Naive thymus-derived CD8-positive, alpha-beta T cell (primary cell): ENCODE data around the gene AGPAT4. TPM values are rescaled to one million over a fixed set of nuclear protein-coding genes. Genes with fewer than 3 reads are reported as not detected.
"Not testable (repeated sequence)": the region's sequence is repeated elsewhere in the genome, so short reads cannot be mapped to it uniquely, and the experiment has no call there.

Experiments used
- ATAC-seq, 2 donors: fragments of 150-1000 bp; cut with Tn5 transposase in 1 of 2; sonication (Bioruptor Pico), chemical (Tn5 transposase) in 1 of 2; 1 replicate in 1 of 2; 2 replicates in 1 of 2; pipeline ENCODE4 v1.10.0; 2021; ENCODE audit warnings: mild to moderate bottlenecking in 2 of 2, moderate library complexity in 2 of 2
- POLR2A ChIA-PET: fragments of 350-600 bp; sonication (Branson Sonifier 250); formaldehyde crosslinking; loops from one replicate; lab custom pipeline; 2021; ENCODE audit warnings: antibody characterized with exemption; lab: Charles Lee
- DNase-seq, 10 donors: peaks; one replicate each; pipeline versions ENCODE4 v3.0.0 to v3.0.0-alpha.2; 2020 to 2022
- H3K27ac Mint-ChIP-seq, 10 donors: one replicate each; pipeline ENCODE4 v1.8.0; 2020 to 2022; ENCODE audit warnings: mild to moderate bottlenecking in 10 of 10, mixed read lengths in 10 of 10, moderate library complexity in 4 of 10, inconsistent platforms in 1 of 10
- H3K27me3 Mint-ChIP-seq, 5 donors: one replicate each; pipeline ENCODE4 v1.8.0; 2021 to 2022; ENCODE audit warnings: mixed read lengths in 5 of 5
- H3K36me3 Mint-ChIP-seq, 3 donors: one replicate each; pipeline ENCODE4 v1.8.0; 2020 to 2022; ENCODE audit warnings: mixed read lengths in 3 of 3, mild to moderate bottlenecking in 2 of 3, inconsistent platforms in 1 of 3
- H3K4me1 Mint-ChIP-seq, 4 donors: one replicate each; pipeline ENCODE4 v1.8.0; 2021 to 2022; ENCODE audit warnings: mixed read lengths in 4 of 4
- H3K4me3 Mint-ChIP-seq, 10 donors: one replicate each; pipeline ENCODE4 v1.8.0; 2020 to 2022; ENCODE audit warnings: mild to moderate bottlenecking in 10 of 10, mixed read lengths in 10 of 10, moderate library complexity in 6 of 10, inconsistent platforms in 1 of 10
- H3K9me3 Mint-ChIP-seq, 9 donors: one replicate each; pipeline ENCODE4 v1.8.0; 2020 to 2022; ENCODE audit warnings: mixed read lengths in 9 of 9, mild to moderate bottlenecking in 3 of 9, inconsistent platforms in 1 of 9, moderate library complexity in 1 of 9
- polyA plus RNA-seq, 3 donors: library from polyadenylated mRNA; unstranded; fragments of 300-500 nt; fragmentation: Illumina TruSeq; gene quantifications; one replicate each; pipeline ENCODE4 v1.2.3, GENCODE V29; 2021
- total RNA-seq, 8 experiments: library from RNA in 2 of 8; stranded (reverse) in 2 of 8; gene quantifications; one replicate each; pipeline ENCODE4 v1.2.3 and lab custom pipeline; 2021 to 2026

AGPAT4 gene
- total and polyA plus RNA-seq, 5 experiments from 2014 or later, result 0.85 to 4.0 (median 2.0) TPM

DNA sequence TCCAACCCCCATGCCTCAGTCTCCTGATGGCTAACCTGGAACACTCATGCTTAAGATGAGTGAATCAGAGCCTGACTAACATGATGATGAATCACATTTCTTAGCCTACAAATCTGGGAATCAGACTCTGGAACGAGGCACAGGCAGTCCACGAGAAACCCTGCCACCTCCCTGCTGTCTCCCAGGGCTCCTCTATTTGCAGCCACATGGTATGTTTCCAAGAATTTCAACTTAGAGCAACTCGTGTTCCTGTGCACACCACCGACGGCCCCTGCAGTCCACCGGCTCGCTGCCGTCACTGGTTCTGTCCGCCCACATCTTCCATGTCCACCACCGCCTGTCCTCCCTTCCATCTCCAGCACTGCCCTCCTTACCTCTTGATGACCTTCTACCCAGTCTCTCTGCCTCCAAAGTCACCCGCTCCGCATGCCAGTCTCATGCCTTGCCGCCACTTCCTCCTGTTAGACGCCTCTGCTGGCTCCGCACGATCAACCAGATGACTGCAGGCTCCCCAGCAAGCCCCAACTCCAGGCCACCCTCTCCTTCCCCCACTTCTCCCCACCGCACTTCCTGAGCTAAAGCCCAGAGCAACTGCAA is 87.6 kb downstream of the AGPAT4 start:
- H3K27me3 Mint-ChIP-seq, result peaks cover 0 to 7% (median 0%) of the 10 kb centered on the region in 5 donors
- no peak for DNase-seq
- peak overlapping the region in 1 of 10 donors; percentile 54 for H3K27ac Mint-ChIP-seq
- ATAC-seq, result no peak
- peaks cover 0 to 20% (median 2%) of the 10 kb centered on the region in 9 donors for H3K9me3 Mint-ChIP-seq
- H3K4me3 Mint-ChIP-seq, result no peak overlapping the region
- POLR2A ChIA-PET, result no interaction called here
- H3K36me3 Mint-ChIP-seq, result peaks cover 3 to 12% (median 5%) of the 10 kb centered on the region in 3 donors
- H3K4me1 Mint-ChIP-seq, result peaks cover 0 to 8% (median 6%) of the 10 kb centered on the region in 4 donors

DNA sequence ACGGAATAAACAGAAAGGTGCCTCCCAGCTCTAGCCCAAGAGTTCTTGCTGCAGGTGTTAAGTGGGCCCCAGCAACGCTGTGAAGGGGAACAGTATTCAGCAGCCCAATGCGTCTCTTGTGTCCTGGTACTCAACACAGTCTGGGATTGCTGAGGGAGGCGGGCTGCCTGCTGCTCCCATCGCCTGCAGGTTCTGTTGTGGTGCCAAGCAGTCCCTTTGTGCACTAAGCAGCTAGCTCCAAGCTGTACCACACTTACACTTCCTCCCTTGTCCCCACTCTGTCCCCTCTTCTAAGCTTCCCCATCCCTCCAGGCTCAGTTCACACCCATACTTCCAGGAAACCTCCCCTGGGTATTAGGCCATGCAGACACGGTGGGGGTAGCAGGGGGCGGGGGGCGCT is 92.7 kb downstream of the AGPAT4 start:
- no peak for DNase-seq
- Mint-ChIP-seq H3K4me3 (no peak overlapping the region), H3K4me1 (no peaks in the 10 kb centered on the region), H3K27ac (no peak overlapping the region), H3K9me3 (peaks cover 0 to 44% (median 29%) of the 10 kb centered on the region in 9 donors), H3K36me3 (peaks cover 4 to 29% (median 18%) of the 10 kb centered on the region in 3 donors), H3K27me3 (peaks cover 0 to 5% (median 0%) of the 10 kb centered on the region in 5 donors)
- no peak for ATAC-seq
- POLR2A ChIA-PET, result no interaction called here

DNA sequence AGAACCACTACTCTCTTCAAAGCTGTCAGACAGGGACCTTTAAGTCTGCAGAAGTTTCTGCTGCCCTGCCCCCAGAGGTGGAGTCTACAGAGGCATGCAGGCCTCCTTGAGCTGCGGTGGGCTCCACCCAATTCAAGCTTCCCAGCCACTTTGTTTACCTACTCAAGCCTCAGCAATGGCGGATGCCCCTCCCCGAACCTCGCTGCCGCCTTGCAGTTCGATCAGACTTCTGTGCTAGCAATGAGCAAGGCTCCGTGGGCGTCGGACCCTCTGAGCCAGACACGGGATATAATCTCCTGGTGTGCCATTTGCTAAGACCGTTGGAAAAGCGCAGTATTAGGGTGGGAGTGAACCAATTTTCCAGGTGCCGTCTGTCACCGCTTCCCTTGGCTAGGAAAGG is 95.7 kb downstream of the AGPAT4 start:
- peaks cover 4 to 28% (median 18%) of the 10 kb centered on the region in 3 donors for H3K36me3 Mint-ChIP-seq
- H3K27me3 Mint-ChIP-seq, POLR2A ChIA-PET, H3K27ac Mint-ChIP-seq, DNase-seq, ATAC-seq, H3K4me1 Mint-ChIP-seq, H3K4me3 Mint-ChIP-seq: not testable (repeated sequence)
- peaks cover 0 to 74% (median 46%) of the 10 kb centered on the region in 9 donors for H3K9me3 Mint-ChIP-seq

DNA sequence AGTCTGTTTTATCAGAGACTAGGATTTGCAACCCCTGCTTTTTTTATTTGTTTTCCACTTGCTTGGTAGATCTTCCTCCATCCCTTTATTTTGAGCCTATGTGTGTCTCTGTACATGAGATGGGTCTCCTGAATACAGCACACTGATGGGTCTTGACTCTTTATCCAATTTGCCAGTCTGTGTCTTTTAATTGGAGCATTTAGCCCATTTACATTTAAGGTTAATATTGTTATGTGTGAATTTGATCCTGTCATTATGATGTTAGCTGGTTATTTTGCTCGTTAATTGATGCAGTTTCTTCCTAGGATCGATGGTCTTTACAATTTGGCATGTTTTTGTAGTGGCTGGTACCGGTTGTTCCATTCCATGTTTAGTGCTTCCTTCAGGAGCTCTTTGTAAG is 97.4 kb downstream of the AGPAT4 start:
- H3K27ac Mint-ChIP-seq, POLR2A ChIA-PET, H3K4me3 Mint-ChIP-seq, H3K27me3 Mint-ChIP-seq, H3K4me1 Mint-ChIP-seq, DNase-seq, ATAC-seq: not testable (repeated sequence)
- peaks cover 4 to 24% (median 22%) of the 10 kb centered on the region in 3 donors for H3K36me3 Mint-ChIP-seq
- H3K9me3 Mint-ChIP-seq, result peaks cover 0 to 76% (median 46%) of the 10 kb centered on the region in 9 donors

DNA sequence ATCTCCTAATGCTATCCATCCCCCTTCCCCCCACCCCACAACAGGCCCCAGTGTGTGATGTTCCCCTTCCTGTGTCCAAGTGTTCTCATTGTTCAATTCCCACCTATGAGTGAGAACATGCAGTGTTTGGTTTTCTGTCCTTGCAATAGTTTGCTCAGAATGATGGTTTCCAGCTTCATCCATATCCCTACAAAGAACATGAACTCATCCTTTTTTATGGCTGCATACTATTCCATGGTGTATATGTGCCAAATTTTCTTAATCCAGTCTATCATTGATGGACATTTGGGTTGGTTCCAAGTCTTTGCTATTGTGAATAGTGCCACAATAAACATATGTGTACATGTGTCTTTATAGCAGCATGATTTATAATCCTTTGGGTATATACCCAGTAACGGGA is 101.1 kb downstream of the AGPAT4 start:
- Mint-ChIP-seq H3K36me3 (peaks cover 2 to 21% (median 9%) of the 10 kb centered on the region in 3 donors), H3K9me3 (peaks cover 0 to 52% (median 27%) of the 10 kb centered on the region in 9 donors), H3K4me1 (peaks cover 0 to 23% (median 0%) of the 10 kb centered on the region in 4 donors)
- H3K27me3 Mint-ChIP-seq, DNase-seq, ATAC-seq, H3K4me3 Mint-ChIP-seq, H3K27ac Mint-ChIP-seq, POLR2A ChIA-PET: not testable (repeated sequence)

DNA sequence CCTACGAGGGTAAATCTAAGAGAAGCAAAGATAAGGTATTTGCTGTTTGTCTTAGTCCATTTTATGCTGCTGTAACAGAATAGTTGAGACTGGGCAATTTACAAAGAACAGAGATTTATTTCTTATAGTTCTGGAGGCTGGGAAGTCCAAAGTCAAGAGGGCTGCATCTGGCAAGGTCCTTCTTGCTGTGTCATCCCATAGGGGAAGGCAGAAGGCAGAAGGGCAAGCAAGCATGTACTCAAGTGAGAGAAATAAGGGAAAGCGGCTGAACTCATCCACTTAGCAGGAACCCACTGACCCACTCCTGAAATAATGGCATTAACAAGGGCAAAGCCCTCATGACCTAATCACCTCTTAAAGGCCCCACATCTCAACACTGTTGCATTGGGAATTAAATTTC is 102.7 kb downstream of the AGPAT4 start:
- ATAC-seq (no peak), DNase-seq (no peak)
- peak overlapping the region in 1 of 10 donors; percentile 14 for H3K27ac Mint-ChIP-seq
- POLR2A ChIA-PET, result no interaction called here
- H3K4me1 Mint-ChIP-seq, result peaks cover 0 to 23% (median 0%) of the 10 kb centered on the region in 4 donors
- no peak overlapping the region for H3K4me3 Mint-ChIP-seq
- H3K27me3 Mint-ChIP-seq, result no peaks in the 10 kb centered on the region
- peaks cover 0 to 13% (median 7%) of the 10 kb centered on the region in 3 donors for H3K36me3 Mint-ChIP-seq
- H3K9me3 Mint-ChIP-seq, result peaks cover 0 to 37% (median 12%) of the 10 kb centered on the region in 9 donors

DNA sequence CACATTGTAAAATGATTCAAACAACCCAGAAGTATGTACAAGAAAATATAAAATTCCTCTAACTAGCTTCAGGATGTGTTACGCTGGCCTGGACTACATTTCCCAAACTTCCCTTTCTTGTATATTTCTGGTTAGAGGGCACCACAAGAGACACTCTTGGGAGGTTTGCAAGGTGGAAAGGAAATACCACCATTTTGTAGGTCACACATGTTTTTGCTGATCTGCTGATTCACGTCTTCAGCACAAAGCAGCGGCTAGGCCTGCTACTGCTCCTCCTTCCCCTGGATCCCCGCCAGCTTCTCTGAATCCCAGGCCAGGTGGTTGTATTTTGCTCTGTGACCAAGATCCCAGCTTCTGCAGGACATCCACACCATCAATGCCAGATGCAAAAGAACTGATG is 104.2 kb downstream of the AGPAT4 start:
- DNase-seq, result no peak
- Mint-ChIP-seq H3K4me1 (peaks cover 0 to 23% (median 0%) of the 10 kb centered on the region in 4 donors), H3K36me3 (peaks cover 9 to 23% (median 16%) of the 10 kb centered on the region in 3 donors), H3K27me3 (no peaks in the 10 kb centered on the region), H3K4me3 (no peak overlapping the region), H3K9me3 (peaks cover 0 to 22% (median 0%) of the 10 kb centered on the region in 9 donors), H3K27ac (no peak overlapping the region)
- no peak for ATAC-seq
- POLR2A ChIA-PET, result no interaction called here

DNA sequence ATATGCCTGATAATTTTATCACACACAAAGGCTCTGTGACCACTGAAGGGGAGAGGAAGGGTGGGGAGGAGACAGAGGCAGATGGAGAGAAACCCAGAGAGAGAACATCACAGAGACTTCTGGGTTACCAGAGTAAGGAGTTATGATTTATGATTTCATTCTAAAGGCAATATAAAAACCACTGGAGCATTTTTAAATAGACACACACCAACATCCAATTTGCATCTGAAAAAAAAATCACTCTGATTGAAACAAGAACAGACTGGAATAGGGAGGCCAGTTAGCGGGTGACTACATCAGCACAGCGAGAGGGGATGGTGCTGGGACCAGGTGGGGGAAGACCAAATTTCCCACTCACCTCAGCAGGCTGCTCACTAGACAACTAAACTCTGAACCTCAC is 104.8 kb downstream of the AGPAT4 start:
- Mint-ChIP-seq H3K4me1 (peaks cover 0 to 23% (median 0%) of the 10 kb centered on the region in 4 donors), H3K4me3 (no peak overlapping the region), H3K36me3 (peaks cover 13 to 23% (median 21%) of the 10 kb centered on the region in 3 donors), H3K27ac (no peak overlapping the region), H3K27me3 (no peaks in the 10 kb centered on the region), H3K9me3 (peaks cover 0 to 15% (median 0%) of the 10 kb centered on the region in 9 donors)
- POLR2A ChIA-PET, result no interaction called here
- DNase-seq (no peak), ATAC-seq (no peak)

DNA sequence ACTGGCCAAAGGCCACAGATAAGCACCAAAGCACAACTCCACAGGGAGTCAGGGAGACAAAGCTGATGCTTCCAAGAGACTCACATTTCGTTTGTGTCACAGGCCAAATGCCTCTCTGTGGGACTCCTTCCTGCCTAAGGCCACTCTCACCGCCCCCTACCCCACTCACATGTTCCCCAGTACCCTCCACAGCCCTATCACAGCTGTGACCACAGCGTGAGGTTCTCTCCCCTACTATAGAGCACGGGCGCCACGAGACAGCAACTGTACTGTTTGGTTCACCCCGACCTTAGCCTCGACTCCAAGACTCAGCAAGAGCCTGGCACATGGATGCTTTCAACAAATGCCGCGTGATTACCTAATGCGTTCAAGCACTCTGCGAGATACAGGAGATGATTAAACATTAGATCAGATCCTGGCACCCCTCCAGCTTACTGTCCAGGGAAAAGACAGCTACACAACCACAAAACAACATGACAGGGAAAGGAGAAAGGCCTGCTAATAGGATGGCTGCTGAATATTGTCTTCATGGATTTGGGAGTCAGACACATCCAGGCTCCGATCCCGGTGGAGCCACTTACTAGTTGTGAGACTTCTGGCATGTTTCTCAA is 105.5 kb downstream of the AGPAT4 start:
- POLR2A ChIA-PET, result no interaction called here
- H3K4me1 Mint-ChIP-seq, result peaks cover 0 to 23% (median 0%) of the 10 kb centered on the region in 4 donors
- H3K27ac Mint-ChIP-seq, result peak overlapping the region in 1 of 10 donors; percentile 21
- no peak for DNase-seq
- ATAC-seq, result no peak
- peaks cover 0 to 9% (median 0%) of the 10 kb centered on the region in 9 donors for H3K9me3 Mint-ChIP-seq
- H3K36me3 Mint-ChIP-seq, result peaks cover 13 to 23% (median 21%) of the 10 kb centered on the region in 3 donors
- no peak overlapping the region for H3K4me3 Mint-ChIP-seq
- no peaks in the 10 kb centered on the region for H3K27me3 Mint-ChIP-seq

DNA sequence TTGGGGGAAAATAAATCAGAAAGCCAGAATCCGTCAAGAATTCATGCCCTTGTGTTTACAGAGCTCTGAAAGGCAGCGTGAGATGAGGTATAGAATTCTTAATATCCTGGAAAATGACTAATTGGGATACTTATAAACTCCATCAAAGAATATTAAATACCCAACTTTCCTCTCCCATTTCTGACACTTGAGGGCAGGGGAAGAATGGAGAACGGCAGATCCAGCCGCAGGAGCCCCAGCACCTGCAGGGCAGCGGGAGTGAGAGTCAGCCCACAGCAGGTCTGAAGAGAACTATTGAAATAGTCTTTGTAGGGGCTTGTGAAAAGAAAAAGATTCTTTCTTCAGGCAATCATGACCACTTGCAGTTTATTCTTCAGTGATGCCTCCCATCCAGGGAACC is 107.2 kb downstream of the AGPAT4 start:
- H3K36me3 Mint-ChIP-seq, result peaks cover 15 to 28% (median 18%) of the 10 kb centered on the region in 3 donors
- H3K27me3 Mint-ChIP-seq, result no peaks in the 10 kb centered on the region
- POLR2A ChIA-PET, result no interaction called here
- DNase-seq, result no peak
- H3K9me3 Mint-ChIP-seq, result peaks cover 0 to 2% (median 0%) of the 10 kb centered on the region in 9 donors
- H3K27ac Mint-ChIP-seq, result no peak overlapping the region
- no peak overlapping the region for H3K4me3 Mint-ChIP-seq
- no peak for ATAC-seq
- H3K4me1 Mint-ChIP-seq, result peaks cover 0 to 23% (median 0%) of the 10 kb centered on the region in 4 donors

DNA sequence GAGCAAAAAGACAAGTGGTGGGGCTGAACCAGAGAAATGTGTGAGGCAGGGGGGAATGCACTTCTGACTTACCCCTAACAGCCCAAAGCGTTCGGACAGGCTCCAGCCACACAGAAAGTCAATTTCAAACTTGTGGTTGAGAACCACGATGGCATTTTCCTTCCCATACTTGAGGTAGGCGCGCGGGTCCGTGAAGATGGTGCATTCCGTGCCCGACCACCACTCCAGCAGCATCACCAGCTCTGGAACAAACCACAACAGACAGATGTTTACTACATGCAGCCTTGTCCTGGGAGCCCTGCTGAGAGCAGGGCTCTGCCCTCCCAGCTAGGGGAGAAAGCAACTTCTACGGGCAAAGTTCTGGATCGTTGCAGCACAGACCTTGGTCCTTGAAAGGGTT is 107.7 kb downstream of the AGPAT4 start:
- POLR2A ChIA-PET, result no interaction called here
- no peak overlapping the region for H3K4me3 Mint-ChIP-seq
- DNase-seq, result no peak
- H3K9me3 Mint-ChIP-seq, result peaks cover 0 to 2% (median 0%) of the 10 kb centered on the region in 9 donors
- H3K27me3 Mint-ChIP-seq, result no peaks in the 10 kb centered on the region
- H3K27ac Mint-ChIP-seq, result no peak overlapping the region
- H3K4me1 Mint-ChIP-seq, result peaks cover 0 to 20% (median 0%) of the 10 kb centered on the region in 4 donors
- H3K36me3 Mint-ChIP-seq, result peaks cover 15 to 30% (median 17%) of the 10 kb centered on the region in 3 donors
- ATAC-seq, result no peak

DNA sequence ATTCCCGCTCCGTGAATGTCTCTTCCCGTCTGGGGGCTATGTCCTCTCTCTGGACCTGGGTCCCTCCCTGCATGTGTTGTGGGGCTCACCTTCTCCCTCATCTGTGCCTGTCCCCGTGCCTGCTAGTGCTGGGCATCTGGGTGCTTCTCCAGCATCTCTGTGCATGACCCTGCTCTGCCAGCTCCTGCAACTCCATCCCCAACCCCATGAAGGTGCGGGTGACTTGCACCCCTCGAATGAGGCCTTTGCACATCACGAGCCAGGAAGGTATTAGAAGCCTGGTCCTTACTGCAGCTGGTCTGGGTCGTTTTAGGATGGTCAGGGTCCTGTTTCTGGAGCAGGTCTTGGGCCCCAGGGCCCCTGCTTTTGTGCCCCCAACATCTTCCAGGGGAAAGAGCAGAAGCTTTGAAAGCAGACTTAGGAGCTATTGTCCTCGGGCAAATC is 109.7 kb downstream of the AGPAT4 start:
- POLR2A ChIA-PET, result no interaction called here
- no peaks in the 10 kb centered on the region for H3K27me3 Mint-ChIP-seq
- ATAC-seq (no peak), DNase-seq (no peak)
- no peak overlapping the region for H3K4me3 Mint-ChIP-seq
- peaks cover 0 to 5% (median 0%) of the 10 kb centered on the region in 4 donors for H3K4me1 Mint-ChIP-seq
- H3K36me3 Mint-ChIP-seq, result peaks cover 14 to 30% (median 15%) of the 10 kb centered on the region in 3 donors
- peaks cover 0 to 2% (median 0%) of the 10 kb centered on the region in 9 donors for H3K9me3 Mint-ChIP-seq
- H3K27ac Mint-ChIP-seq, result no peak overlapping the region
